ENCODE measurements around the gene PLEKHH1.

Gene PLEKHH1

DNA sequence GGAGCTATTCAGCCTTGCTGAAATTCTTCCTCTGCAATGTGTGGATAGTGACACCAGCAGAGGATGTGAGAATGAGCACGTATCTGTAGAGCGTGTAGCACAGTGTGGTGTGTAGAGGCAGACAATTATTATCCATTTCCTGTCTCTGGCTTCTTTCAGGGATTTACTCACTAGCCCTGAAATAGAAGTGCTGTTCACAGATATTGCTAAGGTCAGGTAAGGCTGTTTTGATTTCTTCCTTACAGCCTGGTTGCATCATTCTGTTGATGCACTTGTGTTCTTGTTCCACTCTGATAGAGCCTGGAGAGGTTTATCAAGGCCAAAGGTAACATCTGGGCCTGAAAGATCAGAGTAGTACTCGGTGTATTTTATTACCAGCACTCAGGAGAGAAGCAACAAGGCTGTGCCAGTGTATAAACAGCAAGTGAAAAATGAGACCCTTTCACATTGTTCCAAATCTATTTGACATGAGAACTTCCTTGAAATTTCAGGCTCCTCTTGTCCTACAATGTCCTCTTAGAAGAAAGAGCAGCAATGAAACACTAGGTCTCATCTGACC, 103.3 kb downstream of the PLEKHH1 start:
- DNase-seq: no peak

DNA sequence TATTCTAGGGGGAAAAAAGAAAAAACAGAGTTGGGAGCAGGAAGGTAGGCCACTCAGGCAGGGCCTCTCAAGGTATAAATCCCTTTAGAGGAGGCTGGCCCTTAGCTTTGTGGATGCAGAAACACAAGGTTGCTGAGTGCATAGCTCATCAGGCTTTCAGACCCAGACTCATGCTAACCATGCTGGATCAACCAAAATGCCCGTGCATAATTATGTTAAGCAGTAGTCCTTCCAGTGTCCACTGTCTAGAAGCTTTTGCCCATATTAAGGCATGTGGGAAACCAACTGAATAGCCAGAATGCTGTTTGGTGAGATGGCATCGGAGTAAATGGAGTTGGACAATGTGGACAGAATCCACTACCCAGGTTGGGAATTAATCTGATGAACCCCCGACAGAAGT, 105.6 kb downstream of the PLEKHH1 start:
- DNase-seq: no peak

Measured in stimulated activated CD4-positive, alpha-beta T cell treated with anti-CD3 and anti-CD28 coated beads, Interleukin-4, amount 100 ng/mL, for 24 hours (primary cell).